H1 (cell line): ENCODE measurements around the gene PROM2.

Source experiments
- ATF2 ChIP-seq: IDR thresholded peaks from 2 replicates; pipeline ENCODE4 v1.6.1; 2012; ENCODE audit warnings: low read length, inconsistent platforms
- CBX5 ChIP-seq: fragments of 300-800, 300-1000 bp; sonication (generic); IDR thresholded peaks from 2 replicates; pipeline ENCODE4 v1.7.1; 2016; ENCODE audit warnings: antibody characterized with exemption, low read length, low read depth

GRCh38 chr2:95313296-95314131 is 39.3 kb downstream of the PROM2 start:
- no peak for TF ChIP-seq CBX5
- no peak for TF ChIP-seq ATF2
